Subcutaneous preadipocyte (primary cell): ENCODE measurements around the gene SIPA1. TPM values are rescaled to one million over a fixed set of nuclear protein-coding genes. Genes with fewer than 3 reads are reported as not detected.

Source experiments
- small RNA-seq: library from RNA; depleted of rRNA; stranded (forward); fragments of <200 nt; gene quantifications from one replicate; pipeline ENCODE3, GENCODE V24; 2012
- total RNA-seq: library from RNA; depleted of rRNA; stranded (reverse); fragments of >200 nt; gene quantifications from 2 replicates; pipeline ENCODE4 v1.2.3, GENCODE V29; 2012

SIPA1 gene
- 23.5 and 38.3 TPM in 2 replicates for total RNA-seq

DNA sequence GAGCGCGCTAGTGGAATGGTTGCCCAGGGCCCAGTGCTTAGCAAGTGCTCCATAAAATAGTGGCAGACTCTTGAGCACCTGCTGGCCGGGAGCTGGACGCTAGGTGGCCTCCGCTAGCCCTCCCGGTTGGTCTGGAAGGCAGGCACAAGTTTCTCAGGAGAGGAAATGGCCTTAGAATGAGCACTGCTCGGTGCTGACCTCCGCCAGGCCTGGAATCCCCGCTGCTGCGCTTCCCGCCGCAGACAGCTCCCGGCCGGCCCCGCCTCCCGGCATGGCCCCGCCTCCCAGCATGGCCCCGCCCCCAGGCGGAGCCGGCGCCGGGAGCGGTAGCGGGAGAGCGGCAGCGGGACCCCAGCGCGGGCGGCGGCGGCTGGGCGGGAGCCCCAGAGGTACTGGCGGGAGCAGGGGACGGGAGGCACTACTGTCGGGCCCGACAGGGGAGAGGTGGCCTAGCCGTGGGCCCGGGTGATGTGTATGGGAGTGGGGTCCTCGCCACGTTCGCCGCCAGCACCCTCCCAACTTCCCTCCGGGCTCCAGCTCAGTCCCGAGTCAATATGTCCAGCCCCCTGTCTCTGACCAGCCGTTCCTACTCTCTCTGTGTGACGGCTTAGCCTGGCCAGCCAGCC, at the start of gene SIPA1:
Gene SIPA1, plus strand, starts transcription at position 308 of the 626 bp plus-strand sequence. CDS start 2,821 bp downstream, outside the sequence.

GRCh38 chr11:65595543-65596281, 42.2 kb upstream of the SIPA1 start, which contains the start of gene KCNK7:
Gene KCNK7 (minus strand): TSS chr11:65595800. CDS start chr11:65595772, 28 bp downstream.

GRCh38 chr11:65615229-65615949, 22.5 kb upstream of the SIPA1 start, which contains the start of gene PCNX3:
Gene PCNX3 (plus strand): TSS chr11:65615776. CDS start chr11:65616312, 536 bp downstream.

DNA sequence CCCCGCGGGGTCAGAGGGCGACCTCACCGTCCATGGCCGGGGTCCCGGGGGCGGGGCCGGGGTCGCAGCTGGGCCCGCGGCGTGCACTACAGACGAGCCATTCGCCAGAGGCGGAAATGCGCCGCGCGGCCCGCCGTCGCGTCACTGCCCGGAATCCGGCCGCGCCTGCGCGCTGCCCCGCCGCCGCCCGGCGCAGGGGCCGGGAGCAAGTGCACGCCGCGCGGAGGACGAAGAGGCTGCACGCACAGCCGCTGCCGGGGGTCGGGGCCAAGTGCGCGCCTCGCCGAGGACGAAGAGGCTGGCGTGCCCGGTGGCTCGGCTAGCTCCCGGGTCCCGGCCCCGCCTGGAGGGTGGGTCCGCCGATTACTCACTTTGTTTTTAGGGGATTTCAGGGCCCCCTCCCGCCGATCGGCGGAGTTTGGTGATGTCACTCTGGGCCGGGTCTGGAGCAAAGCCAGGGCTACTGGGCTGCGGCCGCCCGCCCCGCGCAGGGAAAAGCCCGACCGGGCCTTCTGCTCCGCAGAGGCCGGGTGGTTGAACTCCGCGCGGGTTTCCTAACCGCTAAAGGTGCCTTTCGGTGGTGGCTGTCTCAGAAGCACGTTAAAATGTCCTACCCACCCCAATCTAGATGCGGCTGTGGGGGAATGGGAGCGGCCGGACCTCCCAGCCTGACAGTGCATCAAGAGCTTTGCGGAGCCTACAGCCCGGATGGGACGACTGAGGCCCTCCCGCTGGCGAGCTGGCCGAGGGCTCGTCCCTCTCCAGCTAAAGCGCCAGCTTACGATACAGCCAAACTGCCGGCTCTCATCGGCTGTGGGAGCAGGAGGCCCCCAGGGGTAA, 25.1 kb downstream of the SIPA1 start, which contains the start of gene RELA:
Gene RELA, minus strand, starts transcription at position 118 of the 840 bp plus-strand sequence. Its CDS starts 84 bp downstream, at position 34.

Small RNA genes within 50 kb of the gene (small RNA-seq; reads per million reads assigned to genes)
- gene MIR4489 (not detected), gene MIR4690 (not detected), gene RN7SL309P (not detected)

Other genes with a start within 250 kb of the SIPA1 start
- 228 and 325 TPM in 2 replicates for gene NEAT1, start 215.3 kb upstream of the SIPA1 start, total RNA-seq
- gene MALAT1, start 139.1 kb upstream of the SIPA1 start, total RNA-seq = 5,567 and 6,141 TPM in 2 replicates
- 48.5 and 108 TPM in 2 replicates for gene SCYL1, start 113.0 kb upstream of the SIPA1 start, total RNA-seq
- 24.6 and 49.3 TPM in 2 replicates for gene LTBP3, start 79.7 kb upstream of the SIPA1 start, total RNA-seq
- 45.9 and 46.7 TPM in 2 replicates for gene ZNRD2, start 67.6 kb upstream of the SIPA1 start, total RNA-seq
- 21.7 TPM in 2 replicates for gene FAM89B, start 65.6 kb upstream of the SIPA1 start, total RNA-seq
- gene EHBP1L1, start 62.0 kb upstream of the SIPA1 start, total RNA-seq = 34.2 and 59.0 TPM in 2 replicates
- 0.37 TPM in 1 of 2 replicates, not detected in the other for gene KCNK7, start 42.3 kb upstream of the SIPA1 start, total RNA-seq
- 18.4 and 28.7 TPM in 2 replicates for gene MAP3K11, start 23.9 kb upstream of the SIPA1 start, total RNA-seq
- 25.4 and 33.4 TPM in 2 replicates for gene PCNX3, start 22.3 kb upstream of the SIPA1 start, total RNA-seq
- 22.8 and 31.9 TPM in 2 replicates for gene RELA, start 24.8 kb downstream of the SIPA1 start, total RNA-seq
- gene KAT5, start 74.2 kb downstream of the SIPA1 start, total RNA-seq = 42.6 and 44.5 TPM in 2 replicates
- 33.0 and 38.6 TPM in 2 replicates for gene RNASEH2C, start 82.7 kb downstream of the SIPA1 start, total RNA-seq
- 12.9 and 14.3 TPM in 2 replicates for gene AP5B1, start 142.9 kb downstream of the SIPA1 start, total RNA-seq
- gene OVOL1, start 149.0 kb downstream of the SIPA1 start, total RNA-seq = not detected in 2 replicates
- gene SNX32, start 195.9 kb downstream of the SIPA1 start, total RNA-seq = 1.2 and 2.9 TPM in 2 replicates
- 768 and 957 TPM in 2 replicates for gene CFL1, start 220.1 kb downstream of the SIPA1 start, total RNA-seq
- 38.2 and 65.9 TPM in 2 replicates for gene MUS81, start 222.3 kb downstream of the SIPA1 start, total RNA-seq
- gene EFEMP2, start 234.7 kb downstream of the SIPA1 start, total RNA-seq = 38.3 and 39.7 TPM in 2 replicates
- gene CTSW, start 241.7 kb downstream of the SIPA1 start, total RNA-seq = under 0.01 TPM in 1 of 2 replicates, not detected in the other